Activated CD4-positive, alpha-beta T cell treated with anti-CD3 and anti-CD28 coated beads for 36 hours (primary cell): ENCODE measurements around the gene GLUL. TPM values are rescaled to one million over a fixed set of nuclear protein-coding genes. Genes with fewer than 3 reads are reported as not detected.
"Not testable (repeated sequence)": the region's sequence is repeated elsewhere in the genome, so short reads cannot be mapped to it uniquely, and the experiment has no call there.

ENCODE experiments used
- ATAC-seq: fragments of 200-7000 bp; cut with Tn5 transposase; one replicate; pipeline ENCODE4 v1.10.0; 2021; ENCODE audit warnings: mild to moderate bottlenecking, moderate library complexity
- CTCF ChIA-PET: fragments of 350-600 bp; sonication (Branson Sonifier 250); formaldehyde crosslinking; loops from one replicate; lab custom pipeline; 2021; ENCODE audit warnings: antibody characterized with exemption; lab: Charles Lee
- POLR2A ChIA-PET: fragments of 350-600 bp; sonication (Branson Sonifier 250); formaldehyde crosslinking; loops from one replicate; lab custom pipeline; 2021; ENCODE audit warnings: antibody characterized with exemption, inconsistent platforms; lab: Charles Lee
- DNase-seq: peaks from one replicate; pipeline ENCODE4 v3.0.0-alpha.2; 2020
- H3K27ac Mint-ChIP-seq: one replicate; pipeline ENCODE4 v1.8.0; 2021; ENCODE audit warnings: mixed read lengths
- H3K27me3 Mint-ChIP-seq: one replicate; pipeline ENCODE4 v1.8.0; 2021; ENCODE audit warnings: mixed read lengths
- H3K36me3 Mint-ChIP-seq: one replicate; pipeline ENCODE4 v1.8.0; 2021; ENCODE audit warnings: low read depth, mixed read lengths
- H3K4me1 Mint-ChIP-seq: one replicate; pipeline ENCODE4 v1.8.0; 2021; ENCODE audit warnings: mixed read lengths
- H3K4me3 Mint-ChIP-seq: one replicate; pipeline ENCODE4 v1.8.0; 2021; ENCODE audit warnings: mild to moderate bottlenecking, moderate library complexity, mixed read lengths
- H3K9me3 Mint-ChIP-seq: one replicate; pipeline ENCODE4 v1.8.0; 2021; ENCODE audit warnings: low read depth, mixed read lengths
- intact Hi-C, 2 experiments: fragments of 100-400 bp; cut with DNase I in 1 of 2; cut with micrococcal nuclease in 1 of 2; formaldehyde crosslinking; loops; one replicate each; pipeline versions ENCODE4 v1.14.2 to v1.15.1; 2022 to 2024; cut with DNase I, micrococcal nuclease
- total RNA-seq, 2 experiments: library from RNA; stranded (reverse); gene quantifications; one replicate each; pipeline ENCODE4 v1.2.3, GENCODE V29; 2021

Gene GLUL
- total RNA-seq, 2 experiments from 2014 or later = 63.5 to 87.5 TPM

DNA sequence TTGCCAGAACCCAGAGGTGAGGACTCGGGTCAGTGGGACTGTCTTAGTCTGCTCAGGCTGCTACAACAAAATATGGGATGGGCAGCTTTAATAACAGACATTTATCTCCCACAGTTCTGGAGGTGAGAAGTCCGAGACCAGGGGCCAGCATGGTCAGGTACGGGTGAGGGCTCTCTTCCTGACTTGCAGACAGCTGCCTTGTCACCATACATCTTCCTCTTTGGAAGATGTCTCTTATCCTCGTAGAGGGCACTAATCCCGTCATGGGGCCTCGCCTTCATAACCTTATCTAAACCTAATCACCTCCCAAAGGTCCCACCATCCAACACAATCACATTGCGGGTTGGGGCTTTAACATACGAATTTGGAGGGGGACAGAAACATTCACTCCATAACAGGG lies 51.9 kb downstream of the GLUL start:
- Mint-ChIP-seq H3K36me3 (no peaks in the 10 kb centered on the region), H3K4me3 (no peak overlapping the region), H3K4me1 (no peaks in the 10 kb centered on the region), H3K27me3 (peaks cover 2% of the 10 kb centered on the region), H3K9me3 (no peaks in the 10 kb centered on the region), H3K27ac (no peak overlapping the region)
- intact Hi-C loops = no loop called here
- CTCF ChIA-PET = interaction anchor here (1.5 kb wide), 1 partner anchor 11 kb away, joined by 5 read pairs; no protein-coding TSS in a partner anchor
- ATAC-seq (no peak), DNase-seq (no peak)
- POLR2A ChIA-PET = no interaction called here

DNA sequence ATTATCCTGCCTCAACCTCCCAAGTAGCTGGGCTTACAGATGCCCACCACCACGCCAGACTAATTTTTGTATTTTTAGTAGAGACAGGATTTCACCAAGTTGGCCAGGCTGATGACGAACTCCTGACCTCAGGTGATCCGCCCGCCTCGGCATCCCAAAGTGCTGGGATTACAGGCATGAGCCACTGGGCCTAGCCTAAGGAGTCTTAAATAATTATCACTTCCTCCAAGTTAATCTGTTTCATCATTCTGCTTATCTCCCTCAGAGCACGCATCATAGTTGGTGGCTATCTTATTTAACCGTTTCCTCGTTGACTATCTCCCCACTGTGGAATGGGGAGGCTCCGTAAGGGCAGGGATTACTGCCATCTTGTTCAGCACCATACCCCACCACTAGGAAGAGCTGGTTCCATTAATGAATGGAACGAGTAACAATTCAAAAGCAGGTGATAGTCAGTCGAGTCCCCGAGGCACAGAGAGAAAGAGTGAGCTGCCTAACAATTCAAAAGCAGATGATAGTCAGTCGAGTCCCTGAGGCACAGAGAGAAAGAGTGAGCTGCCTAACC lies 52.7 kb downstream of the GLUL start:
- H3K27ac Mint-ChIP-seq = no peak overlapping the region
- no peaks in the 10 kb centered on the region for H3K4me1 Mint-ChIP-seq
- DNase-seq (no peak), ATAC-seq (no peak)
- H3K4me3 Mint-ChIP-seq = no peak overlapping the region
- intact Hi-C loops = no loop called here
- no peaks in the 10 kb centered on the region for H3K36me3 Mint-ChIP-seq
- ChIA-PET POLR2A (no interaction called here), CTCF (interaction anchor here (0.9 to 1.5 kb wide), 2 partner anchors 10 to 196 kb away, joined by 3 to 5 read pairs; no protein-coding TSS in a partner anchor)
- H3K9me3 Mint-ChIP-seq = no peaks in the 10 kb centered on the region
- H3K27me3 Mint-ChIP-seq = peaks cover 2% of the 10 kb centered on the region

DNA sequence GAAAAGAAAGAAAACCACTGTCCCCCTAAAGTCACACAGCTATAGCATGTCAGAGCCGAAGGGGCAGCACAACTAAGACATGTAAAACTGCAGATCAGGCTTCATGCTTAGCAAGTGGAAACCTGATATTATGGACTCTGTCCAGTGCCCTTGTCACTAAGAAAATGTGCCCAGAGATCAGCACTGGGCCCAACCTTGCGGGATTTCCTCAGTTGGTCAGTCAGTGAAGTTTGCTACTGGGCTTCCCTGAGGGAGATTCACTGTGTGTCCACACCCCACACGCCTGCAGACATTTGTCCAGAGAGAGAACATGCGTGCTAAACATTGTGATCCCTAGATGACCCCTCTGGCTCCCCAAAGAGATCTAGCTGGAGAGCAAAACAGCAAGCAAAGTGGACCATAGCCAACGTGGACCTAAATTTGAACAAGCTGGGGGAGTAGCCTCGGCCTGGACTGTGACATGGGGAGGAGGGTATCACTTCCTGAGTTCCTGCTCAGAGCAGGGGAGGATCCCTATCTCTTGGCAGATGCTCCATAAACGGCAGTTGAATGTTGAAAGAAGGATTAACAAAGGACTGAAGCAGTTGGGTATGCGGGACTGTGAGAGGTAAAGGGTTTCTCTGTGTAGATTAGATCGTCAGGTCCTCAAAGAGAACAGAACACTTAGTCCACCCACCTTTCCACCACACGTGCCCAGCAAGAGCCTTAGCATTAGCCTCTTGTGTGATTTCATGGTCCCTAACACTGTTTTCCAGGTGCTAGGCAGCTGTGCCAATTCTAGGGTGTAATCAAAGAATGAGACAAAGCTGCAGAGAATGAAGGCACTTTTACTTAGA lies 53.6 kb downstream of the GLUL start:
- ATAC-seq (no peak), DNase-seq (no peak)
- POLR2A ChIA-PET = no interaction called here
- Mint-ChIP-seq H3K4me3 (no peak overlapping the region), H3K9me3 (no peaks in the 10 kb centered on the region), H3K27me3 (peaks cover 2% of the 10 kb centered on the region), H3K27ac (no peak overlapping the region), H3K36me3 (no peaks in the 10 kb centered on the region), H3K4me1 (no peaks in the 10 kb centered on the region)
- CTCF ChIA-PET = interaction anchor here (0.6 to 1.5 kb wide), 4 partner anchors 9 to 281 kb away, joined by 3 to 5 read pairs (median 4); no protein-coding TSS in a partner anchor
- intact Hi-C loops = no loop called here

DNA sequence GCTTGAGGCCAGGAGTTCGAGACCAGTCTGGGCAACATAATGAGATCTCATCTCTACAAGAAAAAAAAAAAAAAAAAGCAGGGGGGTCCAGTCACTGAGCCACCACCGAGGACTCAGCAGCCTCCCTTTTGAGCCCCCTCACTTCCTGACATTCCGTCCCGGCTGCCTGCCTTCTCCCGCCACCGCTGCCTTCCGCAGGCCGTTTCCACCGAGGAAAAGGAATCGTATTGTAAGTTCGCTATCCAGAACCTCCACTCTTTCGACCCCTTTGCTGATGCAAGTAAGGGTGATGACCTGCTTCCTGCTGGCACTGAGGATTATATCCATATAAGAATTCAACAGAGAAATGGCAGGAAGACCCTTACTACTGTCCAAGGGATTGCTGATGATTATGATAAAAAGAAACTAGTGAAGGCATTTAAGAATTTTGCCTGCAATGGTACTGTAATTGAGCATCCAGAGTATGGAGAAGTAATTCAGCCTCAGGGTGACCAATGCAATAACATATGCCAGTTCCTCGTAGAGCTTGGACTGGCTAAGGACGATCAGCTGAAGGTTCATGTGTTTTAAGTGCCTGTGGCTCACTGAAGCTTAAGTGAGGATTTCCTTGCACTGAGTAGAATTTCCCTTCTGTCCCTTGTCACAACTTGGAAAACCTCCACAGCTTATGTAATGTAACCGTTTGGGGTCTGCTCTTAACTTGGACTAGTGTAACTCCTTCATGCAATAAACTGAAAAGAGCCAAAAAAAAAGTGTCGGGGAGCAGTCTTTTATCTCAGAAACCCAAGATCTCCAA lies 55.6 kb downstream of the GLUL start:
- H3K36me3 Mint-ChIP-seq = no peaks in the 10 kb centered on the region
- ATAC-seq (no peak), DNase-seq (no peak)
- no peaks in the 10 kb centered on the region for H3K4me1 Mint-ChIP-seq
- no peaks in the 10 kb centered on the region for H3K9me3 Mint-ChIP-seq
- peaks cover 2% of the 10 kb centered on the region for H3K27me3 Mint-ChIP-seq
- H3K27ac Mint-ChIP-seq = no peak overlapping the region
- ChIA-PET CTCF (no interaction called here), POLR2A (no interaction called here)
- intact Hi-C loops = no loop called here
- no peak overlapping the region for H3K4me3 Mint-ChIP-seq

DNA sequence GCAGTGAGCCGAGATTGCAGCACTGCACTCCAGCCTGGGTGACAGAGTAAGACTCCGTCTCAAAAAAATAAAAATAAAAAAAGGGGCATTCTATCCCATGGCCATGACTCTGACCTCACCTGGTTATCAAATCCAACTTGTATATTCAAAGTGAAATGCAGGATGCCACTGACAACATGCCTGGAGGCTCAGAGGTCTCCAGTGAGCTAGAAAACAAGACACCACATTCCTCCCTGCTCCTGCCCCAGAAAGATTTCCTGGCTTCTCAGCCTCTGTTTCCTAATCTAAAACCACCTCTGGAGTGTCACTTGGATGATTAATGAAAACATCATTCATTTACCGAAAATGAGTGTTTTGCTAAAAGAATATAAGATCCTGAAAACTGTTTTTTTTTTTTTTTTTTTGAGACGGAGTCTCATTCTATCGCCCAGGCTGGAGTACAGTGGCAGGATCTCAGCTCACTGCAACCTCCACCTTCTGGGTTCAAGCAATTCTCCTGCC lies 58.5 kb downstream of the GLUL start:
- DNase-seq, CTCF ChIA-PET, H3K27me3 Mint-ChIP-seq, H3K4me1 Mint-ChIP-seq, H3K27ac Mint-ChIP-seq, intact Hi-C loops, H3K9me3 Mint-ChIP-seq, H3K36me3 Mint-ChIP-seq, ATAC-seq, H3K4me3 Mint-ChIP-seq, POLR2A ChIA-PET: not testable (repeated sequence)

DNA sequence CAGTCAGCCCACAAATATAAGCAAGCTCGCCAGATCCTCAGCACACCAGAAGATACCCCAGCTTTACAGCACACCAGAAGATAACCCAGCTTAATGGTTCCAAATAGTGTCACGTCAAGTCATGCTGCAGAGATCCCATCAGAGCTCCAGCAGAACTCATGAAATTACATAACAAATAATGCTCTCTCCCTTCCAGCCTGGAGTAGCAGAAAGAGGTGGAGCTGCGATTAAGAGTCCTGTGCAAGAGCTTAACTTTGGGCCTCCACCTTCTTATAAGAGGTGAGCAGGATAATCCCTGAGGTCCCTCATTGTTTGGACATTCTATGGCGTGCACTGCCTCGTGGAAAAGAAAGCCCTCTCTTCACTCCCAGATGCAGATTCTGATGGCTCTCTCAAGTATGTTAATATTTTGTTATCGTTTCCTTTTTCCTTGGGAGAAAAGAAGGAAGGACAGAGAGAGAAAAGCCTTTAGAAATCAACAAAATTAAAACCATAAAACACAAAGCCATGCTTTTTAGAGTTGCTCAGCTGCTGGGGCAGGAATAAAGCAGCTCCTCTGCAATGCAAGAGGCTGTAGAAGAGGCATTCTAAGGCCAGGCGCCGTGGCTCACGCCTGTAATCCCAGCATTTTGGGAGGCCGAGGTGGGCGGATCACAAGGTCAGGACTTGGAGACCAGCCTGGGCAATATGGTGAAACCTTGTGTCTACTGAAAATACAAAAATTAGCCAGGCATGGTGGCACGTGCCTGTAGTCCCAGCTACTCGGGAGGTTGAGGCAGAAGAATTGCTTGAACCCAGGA lies 59.1 kb downstream of the GLUL start:
- ATAC-seq (no peak), DNase-seq (no peak)
- H3K9me3 Mint-ChIP-seq = no peaks in the 10 kb centered on the region
- no peaks in the 10 kb centered on the region for H3K4me1 Mint-ChIP-seq
- H3K36me3 Mint-ChIP-seq = no peaks in the 10 kb centered on the region
- CTCF ChIA-PET = interaction anchor here (0.7 to 1.1 kb wide), 3 partner anchors 9 to 189 kb away, joined by 3 to 4 read pairs (median 3); no protein-coding TSS in a partner anchor
- H3K4me3 Mint-ChIP-seq = no peak overlapping the region
- no peak overlapping the region for H3K27ac Mint-ChIP-seq
- intact Hi-C loops = no loop called here
- peaks cover 2% of the 10 kb centered on the region for H3K27me3 Mint-ChIP-seq
- POLR2A ChIA-PET = no interaction called here

Other genes starting within 250 kb of the GLUL start
- not detected for gene TEDDM1, start 8.9 kb upstream of the GLUL start, total RNA-seq
- gene RGSL1, start 58.4 kb upstream of the GLUL start, total RNA-seq = not detected
- gene RNASEL, start 197.5 kb upstream of the GLUL start, total RNA-seq = 1 to 10 TPM; 3.7 to 4.0 TPM
- 10 to 100 TPM; 27.2 to 30.6 TPM for gene RGS16, start 212.6 kb upstream of the GLUL start, total RNA-seq